HuH-7 (cell line): ENCODE data around the gene UNC5C.

ENCODE experiments used
- DNase-seq: peaks from one replicate; pipeline ENCODE4 v3.0.0; 2011; ENCODE audit warnings: low spot score

UNC5C gene

GRCh38 chr4:95517576-95518345 lies 31.0 kb downstream of the UNC5C start:
- DNase-seq = no peak

DNA sequence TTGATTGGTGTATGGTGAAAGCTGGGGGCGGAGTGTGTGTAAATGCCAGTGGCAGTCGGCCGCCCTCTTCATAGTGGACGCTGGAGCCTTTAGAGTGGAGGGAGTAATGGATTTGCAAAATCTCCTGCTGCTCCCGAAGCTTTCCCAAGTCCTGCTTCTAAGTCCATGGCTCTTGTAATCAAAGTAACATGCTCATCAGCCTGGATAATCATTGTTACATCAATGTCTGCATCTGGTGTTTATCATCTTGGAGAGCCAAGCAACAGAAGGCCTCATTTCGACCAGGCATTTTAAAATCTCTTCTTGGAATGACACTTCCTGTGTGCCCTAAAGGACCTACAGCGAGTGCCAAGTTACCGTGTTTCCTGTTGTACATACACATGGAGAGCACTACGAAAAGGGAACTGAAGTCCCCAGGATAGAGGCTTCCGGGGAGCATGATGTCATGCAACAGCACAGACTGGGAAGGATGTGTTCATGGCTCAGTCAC lies 32.2 kb downstream of the UNC5C start:
- DNase-seq = no peak

DNA sequence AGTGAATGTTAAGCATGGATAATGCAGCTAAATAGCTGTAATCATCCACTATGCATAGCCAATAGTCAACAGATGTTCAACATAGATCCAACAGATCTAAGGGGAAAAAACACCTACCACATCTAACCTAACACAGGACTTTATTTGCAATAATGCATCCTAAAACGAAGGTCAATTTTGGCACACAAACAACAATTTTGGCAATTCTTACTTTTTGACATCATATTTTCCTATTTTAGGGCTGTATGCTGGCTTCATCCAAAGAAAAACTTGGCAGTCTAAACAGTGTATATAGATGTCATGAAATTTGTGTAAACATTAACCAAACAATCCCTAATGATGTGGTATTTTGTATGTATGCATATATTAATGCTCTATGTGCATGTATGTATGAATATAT lies 33.2 kb downstream of the UNC5C start:
- DNase-seq = no peak

GRCh38 chr4:95513022-95513421 lies 35.8 kb downstream of the UNC5C start:
- DNase-seq = no peak

- no peak for DNase-seq
Measured at GRCh38 chr4:95511477-95511876, 37.3 kb downstream of the UNC5C start.

DNA sequence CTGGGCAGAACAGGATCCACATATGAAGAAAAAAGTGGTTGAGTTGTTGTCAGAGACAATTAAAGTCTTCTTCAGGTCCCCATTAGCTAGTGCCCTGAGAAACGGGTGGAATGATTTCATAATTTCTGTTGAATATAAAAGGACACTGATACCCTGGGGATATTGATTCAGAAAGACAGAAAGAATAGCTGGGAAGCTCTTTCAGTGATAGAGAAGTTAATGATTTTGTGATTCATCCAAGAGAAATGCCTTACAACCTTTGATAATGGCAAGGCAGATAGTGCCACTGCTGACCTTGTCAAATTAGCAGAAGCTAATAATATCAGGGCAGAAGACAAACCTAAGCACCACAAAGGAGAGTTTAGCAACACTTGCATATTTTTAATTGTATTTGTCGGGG lies 37.9 kb downstream of the UNC5C start:
- no peak for DNase-seq

- DNase-seq = no peak
Measured at GRCh38 chr4:95510145-95510544, 38.6 kb downstream of the UNC5C start.

DNA sequence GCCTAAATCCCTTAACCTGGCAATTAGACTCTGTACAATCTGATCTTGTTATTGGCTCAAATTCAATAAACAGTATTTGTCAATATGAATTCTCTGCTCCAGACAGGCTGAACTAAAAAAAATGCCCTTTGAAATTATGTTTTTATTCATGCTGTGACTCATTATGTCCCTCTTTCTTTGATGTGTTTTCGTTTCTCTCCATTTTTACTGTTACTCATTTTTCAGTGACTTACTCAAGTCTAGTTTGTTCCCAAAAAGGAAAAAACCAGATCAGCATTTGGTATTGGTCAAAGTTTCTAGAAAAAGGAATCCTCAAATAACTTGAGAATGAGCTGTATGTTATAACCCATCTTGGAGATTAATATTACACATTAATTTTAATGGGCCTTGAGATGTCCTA lies 40.4 kb downstream of the UNC5C start:
- no peak for DNase-seq

DNA sequence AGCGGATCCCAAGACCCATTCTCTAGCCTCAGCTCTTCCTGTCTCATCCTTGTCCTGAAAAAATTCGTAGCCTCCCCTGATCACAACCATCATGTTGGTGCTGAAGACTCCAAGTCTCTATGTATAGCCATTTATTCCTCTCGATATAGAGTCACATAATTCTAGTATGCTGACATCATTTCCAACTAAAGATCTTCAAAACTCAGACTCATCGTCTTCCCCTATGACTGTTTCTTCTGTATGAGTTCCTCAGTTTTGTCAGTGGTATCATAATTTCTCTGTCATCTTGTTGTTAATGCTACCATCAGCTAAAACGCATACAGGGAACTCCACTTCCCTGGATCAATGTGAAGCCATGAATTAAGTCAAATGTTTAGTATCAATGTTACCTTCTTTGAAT lies 41.2 kb downstream of the UNC5C start:
- DNase-seq = no peak

GRCh38 chr4:95507147-95507546 lies 41.6 kb downstream of the UNC5C start:
- no peak for DNase-seq

- no peak for DNase-seq
Measured at GRCh38 chr4:95506264-95506663, 42.5 kb downstream of the UNC5C start.

DNA sequence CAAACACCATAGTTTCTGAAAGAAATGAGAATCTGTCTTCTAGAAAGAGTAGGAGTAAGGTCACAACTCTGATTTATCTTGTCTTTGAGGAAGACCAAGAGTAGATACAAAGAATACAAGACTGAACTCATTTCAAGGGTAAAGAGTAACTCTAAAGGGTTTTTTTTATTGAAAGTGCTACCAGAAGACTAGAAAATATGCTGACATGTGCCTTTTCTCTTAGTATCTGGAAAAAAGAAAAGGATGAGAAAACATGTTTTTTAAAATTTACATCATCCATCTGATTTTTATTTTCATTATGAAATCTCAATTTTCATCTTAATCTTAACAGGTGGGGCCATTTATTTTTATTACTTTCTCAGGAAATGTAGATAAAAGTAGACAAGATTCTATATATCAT lies 43.0 kb downstream of the UNC5C start:
- DNase-seq = no peak

DNA sequence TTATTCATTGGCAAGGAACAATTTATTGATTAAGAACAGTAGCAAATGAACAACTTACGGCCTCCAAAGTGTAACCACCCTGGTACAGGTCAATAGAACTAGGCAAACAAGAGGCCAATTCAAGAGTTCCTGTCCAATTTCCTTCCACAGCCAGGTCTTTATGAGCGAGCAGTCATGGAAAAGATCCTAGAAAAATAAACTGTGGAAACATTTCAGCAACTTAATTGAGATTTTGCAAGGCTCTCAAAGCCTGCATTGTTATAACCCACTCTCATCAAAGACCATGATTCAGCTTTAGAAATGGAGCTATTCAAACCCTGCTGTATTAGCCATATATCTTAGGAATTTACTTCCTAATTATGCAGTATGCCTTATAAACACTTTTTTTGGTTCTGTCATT lies 43.6 kb downstream of the UNC5C start:
- DNase-seq = no peak

DNA sequence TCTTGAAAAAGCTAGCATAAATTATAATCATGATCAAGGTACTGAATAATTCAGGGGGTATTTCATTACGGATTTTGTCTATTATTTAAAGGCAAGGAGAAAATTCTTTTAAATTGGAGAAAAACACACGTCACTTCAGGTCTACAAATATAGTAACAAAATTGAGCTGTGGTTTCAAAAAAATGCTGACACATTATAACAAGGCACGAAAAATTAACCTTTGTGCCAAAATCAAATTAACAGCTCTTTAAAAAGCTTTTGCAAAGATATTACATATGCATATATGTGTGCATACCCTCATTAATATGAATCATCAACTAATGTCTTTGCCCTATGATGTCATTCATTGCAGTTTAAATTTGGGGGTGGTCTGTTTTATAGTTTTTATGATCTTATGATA lies 44.3 kb downstream of the UNC5C start:
- DNase-seq = no peak

DNA sequence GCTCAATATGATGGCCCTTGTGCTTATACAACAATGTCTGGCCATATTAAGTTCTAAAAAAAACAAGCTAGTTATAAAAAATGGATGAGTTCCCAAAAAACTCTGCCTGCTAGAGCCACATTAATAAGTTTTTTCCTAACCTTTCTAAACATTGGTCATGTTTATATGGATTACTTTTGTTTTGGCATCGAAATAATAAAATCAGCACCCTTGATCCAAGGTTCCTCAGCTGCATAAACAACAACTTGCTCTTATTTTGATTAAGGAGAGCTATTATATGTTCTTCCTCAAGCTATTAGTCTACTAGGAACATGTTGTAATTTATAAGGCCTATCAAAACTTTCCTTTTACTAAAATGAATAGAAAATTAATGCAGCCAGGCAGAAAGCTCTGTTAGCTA lies 48.4 kb downstream of the UNC5C start:
- DNase-seq = no peak

GRCh38 chr4:95499291-95499696 lies 49.5 kb downstream of the UNC5C start:
- no peak for DNase-seq

- no peak for DNase-seq
Measured at GRCh38 chr4:95494186-95494585, 54.6 kb downstream of the UNC5C start.

GRCh38 chr4:95478679-95479078 lies 70.1 kb downstream of the UNC5C start:
- DNase-seq = no peak

DNA sequence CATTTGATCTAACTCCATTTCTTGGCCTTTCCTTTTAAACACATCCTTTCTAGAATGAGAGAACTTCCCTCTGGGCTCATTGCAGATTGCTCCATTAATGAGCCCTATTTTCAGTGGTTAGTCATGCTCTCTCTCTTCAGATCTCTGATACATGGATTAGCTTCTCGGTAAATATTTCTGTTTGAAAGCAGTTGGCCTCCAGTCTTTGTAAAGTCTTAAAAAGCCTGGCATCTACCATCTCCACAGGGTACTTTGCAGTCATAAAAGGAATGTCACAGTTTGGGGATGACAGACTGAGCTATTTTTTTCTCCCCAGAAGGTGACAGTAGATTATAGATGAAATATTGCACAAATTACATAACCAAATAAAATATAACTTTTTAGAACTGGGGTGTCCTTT lies 72.7 kb downstream of the UNC5C start:
- no peak for DNase-seq

GRCh38 chr4:95472534-95472933 lies 76.2 kb downstream of the UNC5C start:
- no peak for DNase-seq

DNA sequence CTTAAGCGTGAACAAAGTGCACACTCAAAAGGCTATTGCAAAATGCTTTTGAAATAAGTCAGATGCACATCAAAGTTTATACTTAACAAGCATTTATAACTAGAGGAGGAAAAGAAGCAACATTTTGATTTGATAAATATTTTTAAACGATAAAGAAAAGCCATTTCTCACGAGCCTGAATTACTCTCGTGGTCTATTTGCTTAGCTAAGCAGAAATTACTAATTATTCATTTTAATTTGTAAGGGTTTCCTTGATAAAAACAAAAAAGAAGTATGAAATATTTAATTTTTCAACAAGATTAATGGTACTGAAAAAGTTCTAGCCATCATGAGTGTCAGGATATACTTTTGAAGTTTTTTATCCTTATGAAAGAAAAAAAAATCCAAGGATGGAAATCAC lies 78.2 kb downstream of the UNC5C start:
- no peak for DNase-seq

- DNase-seq = no peak
Measured at GRCh38 chr4:95469617-95470016, 79.2 kb downstream of the UNC5C start.

DNA sequence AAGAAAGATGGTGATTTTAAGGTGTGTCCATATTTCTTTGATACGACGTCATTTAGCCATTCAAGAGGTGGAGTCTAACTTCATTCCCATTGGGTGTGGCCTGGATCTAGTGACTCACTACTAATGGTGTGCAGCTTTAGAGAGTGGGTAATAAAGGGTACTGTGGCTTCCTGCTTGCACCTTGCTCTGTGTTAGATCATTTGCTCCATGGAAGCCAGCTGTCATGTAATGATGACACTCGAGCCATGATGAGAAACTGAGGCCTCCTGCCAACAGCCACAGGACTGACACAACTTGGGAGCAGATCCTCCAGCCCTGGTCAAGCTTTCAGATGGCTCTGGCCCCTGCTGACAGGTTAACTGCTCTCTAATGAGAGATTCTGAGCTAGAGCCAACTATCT lies 82.0 kb downstream of the UNC5C start:
- no peak for DNase-seq

- DNase-seq = no peak
Measured at GRCh38 chr4:95465010-95465409, 83.8 kb downstream of the UNC5C start.
